Astrocyte (in vitro differentiated cells and primary cell): Measurements from ENCODE around the gene ADRB1. TPM values are rescaled to one million over a fixed set of nuclear protein-coding genes. Genes with fewer than 3 reads are reported as not detected.
A peak's percentile ranks its signal among the peaks of the same experiment; 100 is the strongest.

Source experiments
- DNase-seq: peaks from one replicate; pipeline ENCODE4 v3.0.0-alpha.2; 2010; ENCODE audit warnings: low read depth
- FAIRE-seq: peaks from 2 replicates; lab custom pipeline; 2011; peaks lifted over from hg19 to GRCh38; lab: Jason Lieb, UNC
- H2AFZ ChIP-seq: 2 replicates; pipeline ENCODE4 v1.6.0; 2012; ENCODE audit warnings: low read depth, low read length, inconsistent platforms
- H3K27ac ChIP-seq: 2 replicates; pipeline ENCODE4 v1.5.1; 2011; ENCODE audit warnings: low read depth, low read length, inconsistent platforms
- H3K27me3 ChIP-seq: 2 replicates; pipeline ENCODE4 v1.6.0; 2011; ENCODE audit warnings: low read length, inconsistent platforms; ENCODE audit not compliant: insufficient read depth
- H3K36me3 ChIP-seq: 2 replicates; pipeline ENCODE4 v1.5.1; 2011; ENCODE audit warnings: low read length, inconsistent platforms; ENCODE audit not compliant: insufficient read depth
- H3K4me1 ChIP-seq: 2 replicates; pipeline ENCODE4 v1.5.1; 2011; ENCODE audit warnings: low read length, inconsistent platforms; ENCODE audit not compliant: insufficient read depth
- H3K4me2 ChIP-seq: 2 replicates; pipeline ENCODE4 v1.6.0; 2012; ENCODE audit warnings: low read length, inconsistent platforms
- H3K4me3 ChIP-seq: 2 replicates; pipeline ENCODE4 v1.5.1; 2011; ENCODE audit warnings: low read depth, mild to moderate bottlenecking, low read length, inconsistent platforms; ENCODE audit not compliant: insufficient read depth
- H3K79me2 ChIP-seq: 2 replicates; pipeline ENCODE4 v1.6.0; 2012; ENCODE audit warnings: mild to moderate bottlenecking, low read length, inconsistent platforms; ENCODE audit not compliant: insufficient read depth
- H3K9ac ChIP-seq: 2 replicates; pipeline ENCODE4 v1.6.0; 2012; ENCODE audit warnings: mild to moderate bottlenecking, low read length, inconsistent platforms
- H3K9me3 ChIP-seq: 2 replicates; pipeline ENCODE4 v1.5.1; 2012; ENCODE audit warnings: low read depth, mild to moderate bottlenecking, low read length, inconsistent platforms; ENCODE audit not compliant: insufficient read depth
- H4K20me1 ChIP-seq: 2 replicates; pipeline ENCODE4 v1.6.0; 2012; ENCODE audit warnings: low read length, inconsistent platforms; ENCODE audit not compliant: insufficient read depth
- H3K27ac Mint-ChIP-seq: one replicate; pipeline ENCODE4 v1.8.0; 2021; ENCODE audit warnings: mild to moderate bottlenecking, mixed read lengths; ENCODE audit not compliant: unreplicated experiment
- H3K27me3 Mint-ChIP-seq: one replicate; pipeline ENCODE4 v1.8.0; 2021; ENCODE audit warnings: low read depth, mixed read lengths; ENCODE audit not compliant: unreplicated experiment
- H3K36me3 Mint-ChIP-seq: one replicate; pipeline ENCODE4 v1.8.0; 2021; ENCODE audit warnings: low read depth, mixed read lengths; ENCODE audit not compliant: unreplicated experiment
- H3K4me1 Mint-ChIP-seq: one replicate; pipeline ENCODE4 v1.8.0; 2021; ENCODE audit warnings: low read depth, mixed read lengths; ENCODE audit not compliant: unreplicated experiment
- H3K4me3 Mint-ChIP-seq: one replicate; pipeline ENCODE4 v1.8.0; 2021; ENCODE audit warnings: mild to moderate bottlenecking, moderate library complexity, mixed read lengths; ENCODE audit not compliant: unreplicated experiment
- H3K9me3 Mint-ChIP-seq: one replicate; pipeline ENCODE4 v1.8.0; 2021; ENCODE audit warnings: mild to moderate bottlenecking, mixed read lengths; ENCODE audit not compliant: unreplicated experiment
- CTCF ChIP-seq: IDR thresholded peaks from 2 replicates; pipeline ENCODE4 v1.5.1; 2011; ENCODE audit warnings: low read depth, mild to moderate bottlenecking, inconsistent platforms, low read length, moderate library complexity; ENCODE audit not compliant: insufficient read depth
- EZH2 ChIP-seq: IDR thresholded peaks from 2 replicates; pipeline ENCODE4 v1.6.1; 2012; ENCODE audit warnings: mild to moderate bottlenecking, low read length, inconsistent platforms; ENCODE audit not compliant: insufficient read depth
- total RNA-seq: library from RNA; stranded (reverse); gene quantifications from 2 replicates; pipeline ENCODE4 v1.2.1, GENCODE V29; 2021

ADRB1 gene
- total RNA-seq, 1 donor from 2014 or later: 1.3 TPM

- H3K4me1 ChIP-seq: no peaks in the 10 kb centered on the region
- H3K27me3 Mint-ChIP-seq: peaks cover 44% of the 10 kb centered on the region
Observed at GRCh38 chr10:114087655-114088054, 44.0 kb downstream of the ADRB1 start.

GRCh38 chr10:114094795-114095194, 51.1 kb downstream of the ADRB1 start:
- H3K27ac Mint-ChIP-seq: no peak overlapping the region
- Histone ChIP-seq H3K4me1 (no peaks in the 10 kb centered on the region), H3K4me2 (no peak overlapping the region), H3K9me3 (peaks cover 3% of the 10 kb centered on the region), H3K36me3 (no peaks in the 10 kb centered on the region), H3K27me3 (peaks cover 16% of the 10 kb centered on the region), H4K20me1 (no peaks in the 10 kb centered on the region), H3K79me2 (no peaks in the 10 kb centered on the region), H3K4me3 (no peak overlapping the region), H2AFZ (no peak overlapping the region), H3K27ac (no peak overlapping the region), H3K9ac (no peak overlapping the region)
- no peak for DNase-seq
- no peak for FAIRE-seq
- no peaks in the 10 kb centered on the region for H3K36me3 Mint-ChIP-seq
- H3K9me3 Mint-ChIP-seq: peaks cover 19% of the 10 kb centered on the region
- TF ChIP-seq CTCF (no peak), EZH2 (no peak)
- peaks cover 59% of the 10 kb centered on the region for H3K27me3 Mint-ChIP-seq
- H3K4me3 Mint-ChIP-seq: no peak overlapping the region
- H3K4me1 Mint-ChIP-seq: no peaks in the 10 kb centered on the region

More at GRCh38 chr10:114087655-114088054, 44.0 kb downstream of the ADRB1 start:
- H3K27ac Mint-ChIP-seq: no peak overlapping the region
- Histone ChIP-seq H4K20me1 (no peaks in the 10 kb centered on the region), H3K36me3 (no peaks in the 10 kb centered on the region), H3K27ac (no peak overlapping the region), H3K9me3 (no peaks in the 10 kb centered on the region), H3K9ac (no peak overlapping the region), H3K79me2 (no peaks in the 10 kb centered on the region), H3K4me3 (no peak overlapping the region), H3K27me3 (peaks cover 3% of the 10 kb centered on the region), H2AFZ (no peak overlapping the region), H3K4me2 (no peak overlapping the region)
- no peak overlapping the region for H3K4me3 Mint-ChIP-seq
- peaks cover 3% of the 10 kb centered on the region for H3K9me3 Mint-ChIP-seq
- H3K36me3 Mint-ChIP-seq: no peaks in the 10 kb centered on the region
- DNase-seq (no peak), FAIRE-seq (no peak)
- H3K4me1 Mint-ChIP-seq: no peaks in the 10 kb centered on the region
- no peak for TF ChIP-seq CTCF
- TF ChIP-seq EZH2: no peak

- Histone ChIP-seq H3K9me3 (peaks cover 3% of the 10 kb centered on the region), H3K27ac (no peak overlapping the region), H2AFZ (no peak overlapping the region), H3K9ac (no peak overlapping the region), H3K27me3 (peaks cover 16% of the 10 kb centered on the region), H3K4me1 (peaks cover 1% of the 10 kb centered on the region), H3K4me3 (no peak overlapping the region), H3K36me3 (no peaks in the 10 kb centered on the region), H4K20me1 (no peaks in the 10 kb centered on the region), H3K4me2 (no peak overlapping the region), H3K79me2 (no peaks in the 10 kb centered on the region)
- H3K27ac Mint-ChIP-seq: no peak overlapping the region
- FAIRE-seq: no peak
- no peaks in the 10 kb centered on the region for H3K36me3 Mint-ChIP-seq
- H3K9me3 Mint-ChIP-seq: peaks cover 19% of the 10 kb centered on the region
- H3K27me3 Mint-ChIP-seq: peaks cover 68% of the 10 kb centered on the region
- no peak for TF ChIP-seq CTCF
- TF ChIP-seq EZH2: no peak
- DNase-seq: peak; percentile 12
- peaks cover 5% of the 10 kb centered on the region for H3K4me1 Mint-ChIP-seq
- H3K4me3 Mint-ChIP-seq: no peak overlapping the region
Observed at GRCh38 chr10:114095559-114096337, 52.1 kb downstream of the ADRB1 start.
